Stimulated activated CD8-positive, alpha-beta memory T cell treated with anti-CD3 and anti-CD28 coated beads, Interleukin-7, amount 100 ng/mL, for 4 hours (primary cell): ENCODE data around the gene VSTM4.

ENCODE experiments used
- DNase-seq, 2 donors: peaks; one replicate each; pipeline ENCODE4 v3.0.0-alpha.2; 2020; ENCODE audit warnings: low read depth in 2 of 2

The VSTM4 gene

GRCh38 chr10:49141541-49142332 is 26.4 kb upstream of the VSTM4 start:
- no peak for DNase-seq

- DNase-seq, result no peak
Observed at GRCh38 chr10:49140304-49141177, 25.2 kb upstream of the VSTM4 start.

- no peak for DNase-seq
Observed at GRCh38 chr10:49139846-49140195, 24.5 kb upstream of the VSTM4 start.

DNA sequence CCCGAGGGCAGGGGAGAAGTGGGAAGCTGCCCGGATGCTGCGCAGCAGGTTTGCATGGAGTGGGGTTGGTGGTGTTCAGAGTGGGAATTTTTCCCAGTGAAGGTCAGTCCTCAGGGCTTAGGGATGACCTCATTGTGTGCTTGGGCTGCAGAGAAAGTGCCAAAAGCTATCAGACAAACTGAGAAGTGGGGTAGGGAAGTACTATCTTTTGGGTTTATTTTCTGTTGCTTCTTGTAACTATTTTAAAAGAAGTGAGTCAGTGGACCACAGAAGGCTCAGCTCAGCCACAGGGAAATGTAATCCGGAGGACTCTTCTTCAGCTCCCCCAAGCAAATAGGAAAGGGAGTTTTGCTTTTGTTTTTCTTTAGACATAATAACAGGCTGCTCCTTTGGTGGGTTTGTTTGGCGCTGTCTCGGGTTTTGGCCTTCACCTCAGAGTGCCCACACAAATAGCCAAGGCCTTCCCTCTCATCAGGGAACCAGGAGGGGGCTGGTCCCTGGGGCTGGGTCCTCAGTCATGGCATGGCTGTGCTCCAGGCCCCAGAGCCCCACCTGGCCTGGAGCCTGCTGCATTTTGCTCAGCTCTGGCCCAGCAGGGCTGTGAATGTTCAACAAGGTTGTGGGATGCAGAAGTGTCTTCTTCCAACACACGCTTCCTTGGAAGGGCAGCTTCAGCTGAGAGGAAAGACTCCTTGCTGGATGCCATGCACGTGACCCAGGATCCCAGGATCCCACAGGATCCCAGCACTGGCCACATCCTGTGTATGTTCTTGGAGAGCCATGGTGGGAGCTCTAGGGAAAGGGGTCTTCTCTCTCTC is 23.9 kb upstream of the VSTM4 start:
- DNase-seq, result no peak

- no peak for DNase-seq
Observed at GRCh38 chr10:49138361-49138891, 23.1 kb upstream of the VSTM4 start.

GRCh38 chr10:49136525-49136924 is 21.2 kb upstream of the VSTM4 start:
- DNase-seq, result no peak

DNA sequence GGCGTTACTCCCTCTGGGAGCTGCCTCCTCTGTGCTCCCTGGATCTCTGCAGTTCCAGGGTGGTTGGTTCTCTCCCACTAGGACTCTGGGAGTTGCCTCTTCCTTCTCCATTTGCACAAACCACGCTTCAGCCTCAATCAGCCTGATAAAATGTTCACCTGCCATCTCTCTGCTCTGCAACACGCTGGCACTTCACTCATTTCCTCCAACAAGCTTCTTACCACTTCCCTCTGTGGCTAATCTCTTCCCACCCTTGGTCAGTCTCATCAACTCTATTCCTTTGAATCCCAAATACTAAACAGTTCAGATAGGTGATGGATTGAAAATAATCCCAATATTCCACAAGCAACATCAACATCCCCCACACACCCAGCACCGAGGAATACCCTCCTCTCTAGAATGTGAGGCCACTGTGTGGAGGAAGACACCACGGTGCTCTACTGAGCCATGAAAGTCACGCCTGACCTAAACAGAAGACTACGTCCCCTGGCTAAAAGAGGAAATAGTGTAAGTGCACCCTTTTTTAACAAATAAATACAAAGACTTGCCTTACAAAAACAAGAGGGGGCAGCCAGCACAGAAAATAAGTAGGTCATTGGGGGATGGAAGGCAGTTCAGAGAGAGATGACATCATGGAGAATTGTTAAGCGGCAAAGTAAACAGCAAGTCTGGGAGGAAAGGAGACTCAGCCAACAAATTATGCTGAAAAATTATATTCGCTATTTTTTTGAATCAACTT is 20.4 kb upstream of the VSTM4 start:
- no peak for DNase-seq

GRCh38 chr10:49134327-49134726 is 19.0 kb upstream of the VSTM4 start:
- DNase-seq, result no peak

- DNase-seq, result no peak
Observed at GRCh38 chr10:49133706-49134248, 18.5 kb upstream of the VSTM4 start, which contains the start of gene FAM170B. Gene FAM170B (minus strand): TSS chr10:49134021. CDS start chr10:49133918, 103 bp downstream.

DNA sequence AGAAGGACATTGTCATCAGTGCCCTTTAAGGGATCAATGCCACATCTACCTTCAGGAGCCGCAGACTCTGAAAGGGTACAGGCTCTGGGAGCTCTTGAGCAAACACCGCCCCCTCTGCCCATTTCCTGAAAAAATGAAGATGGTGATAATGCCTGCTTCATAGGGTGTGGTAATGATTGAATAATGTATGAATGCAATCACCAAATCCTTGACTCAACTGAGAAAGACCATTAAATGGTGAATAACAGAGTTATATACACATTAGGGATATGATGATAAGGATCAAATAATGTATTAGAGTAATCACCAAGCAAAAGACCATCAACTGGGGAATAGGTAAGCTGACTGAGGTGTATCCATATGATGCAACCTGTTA is 17.0 kb upstream of the VSTM4 start:
- DNase-seq, result no peak

DNA sequence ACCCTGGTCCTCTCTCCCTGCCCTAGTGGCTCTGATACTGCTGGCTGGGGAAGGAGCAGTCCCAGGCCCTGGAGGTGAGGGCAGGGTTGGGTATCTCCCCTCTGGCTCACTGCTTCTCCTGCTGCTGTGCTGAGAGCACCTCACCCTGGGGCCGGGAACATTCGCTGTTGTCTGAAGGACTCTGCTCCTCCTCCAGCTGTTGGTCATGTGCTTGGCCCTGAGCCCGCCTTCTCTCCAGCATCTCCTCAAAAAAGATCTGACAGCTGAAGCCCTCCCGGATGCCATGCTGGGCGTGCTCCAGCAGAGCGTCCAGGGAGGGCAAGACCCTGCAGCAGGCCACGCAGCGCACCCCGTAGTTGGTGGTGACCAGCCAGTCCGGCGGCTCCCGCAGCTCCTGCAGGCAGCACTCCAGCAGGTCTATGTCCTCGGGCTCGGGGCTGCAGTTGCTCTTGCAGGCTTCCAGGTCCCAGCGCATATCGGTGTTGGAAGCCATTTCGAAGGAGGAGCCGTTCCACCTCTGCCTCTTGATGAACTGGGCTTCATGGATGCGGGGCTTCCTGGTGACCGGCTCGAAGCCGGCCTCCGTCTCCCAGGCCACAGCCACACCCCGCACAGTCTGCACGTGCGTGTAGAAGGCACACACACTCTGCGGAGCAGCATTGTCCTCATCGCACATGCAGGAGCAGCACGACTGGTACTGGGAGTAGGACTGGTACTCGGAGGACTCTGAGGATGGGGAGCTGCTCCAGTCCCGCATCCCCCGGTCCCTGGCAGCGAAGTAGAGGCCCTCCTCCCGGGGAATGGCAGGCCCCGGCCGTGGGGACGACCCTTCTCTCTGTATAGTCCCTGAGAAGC is 16.4 kb upstream of the VSTM4 start:
- DNase-seq, result no peak

DNA sequence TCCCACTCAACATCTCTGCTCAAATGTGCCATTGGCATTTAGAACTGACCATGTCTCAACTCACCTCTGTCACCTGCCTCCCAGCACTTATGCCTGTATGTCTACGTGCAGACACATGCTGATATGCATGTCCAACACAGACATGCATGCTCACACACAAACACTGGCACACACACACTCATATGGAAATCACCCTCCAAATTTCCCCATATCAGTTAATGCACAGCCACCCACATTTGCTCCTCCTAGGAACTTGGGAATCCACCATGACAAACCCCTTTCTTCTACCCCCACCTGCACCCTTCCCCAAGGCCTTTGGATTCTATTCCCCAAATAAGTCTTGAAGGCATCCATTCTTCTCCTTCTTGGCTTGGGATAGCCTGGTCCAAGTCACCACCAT is 14.1 kb upstream of the VSTM4 start:
- no peak for DNase-seq

- no peak for DNase-seq
Observed at GRCh38 chr10:49128854-49129253, 13.5 kb upstream of the VSTM4 start.

DNA sequence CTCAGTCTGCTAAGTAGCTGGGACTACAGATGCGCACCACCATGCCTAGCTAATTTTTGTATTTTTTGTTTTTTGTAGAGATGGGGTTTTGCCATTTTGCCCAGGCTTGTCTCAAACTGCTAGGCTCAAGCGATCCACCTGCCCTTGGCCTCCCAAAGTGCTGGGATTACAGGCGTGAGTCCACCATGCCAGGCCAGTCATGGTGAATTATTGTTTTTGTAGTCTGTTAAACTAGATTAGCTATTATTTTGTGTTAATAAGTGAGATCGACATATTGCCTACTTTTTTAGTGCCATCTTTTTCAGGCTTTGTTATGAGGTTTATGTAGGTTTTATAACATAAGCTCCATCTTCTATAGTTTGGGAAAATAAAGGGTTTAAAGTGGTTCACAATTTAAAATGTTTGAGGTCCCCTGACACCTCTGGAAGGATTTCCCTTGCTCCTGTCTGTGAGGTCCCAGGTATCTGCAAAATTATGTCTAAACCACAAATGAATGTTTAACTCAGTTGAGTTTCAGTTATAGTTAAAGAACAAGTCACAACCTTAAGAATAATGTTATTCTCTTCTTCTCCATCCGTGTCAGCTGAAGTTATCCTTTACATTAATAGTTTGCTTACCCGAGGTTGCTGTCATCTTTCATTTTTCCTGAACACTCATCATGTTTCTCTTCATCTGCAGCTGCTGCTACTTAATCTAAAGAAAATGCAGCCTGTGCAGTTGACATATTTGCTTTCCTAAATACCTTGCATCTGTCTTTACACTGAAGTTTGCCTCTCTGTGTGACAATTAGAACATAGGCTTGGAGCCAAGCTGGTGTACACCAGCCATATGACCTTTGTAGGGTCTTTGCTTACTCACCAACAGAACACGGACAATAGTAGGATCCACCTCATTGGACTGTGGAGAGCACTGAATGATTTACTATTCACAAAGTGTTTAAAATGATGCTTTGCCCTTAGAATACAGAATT is 8.9 kb upstream of the VSTM4 start:
- DNase-seq, result no peak

GRCh38 chr10:49120911-49121310 is 5.6 kb upstream of the VSTM4 start:
- DNase-seq, result no peak

DNA sequence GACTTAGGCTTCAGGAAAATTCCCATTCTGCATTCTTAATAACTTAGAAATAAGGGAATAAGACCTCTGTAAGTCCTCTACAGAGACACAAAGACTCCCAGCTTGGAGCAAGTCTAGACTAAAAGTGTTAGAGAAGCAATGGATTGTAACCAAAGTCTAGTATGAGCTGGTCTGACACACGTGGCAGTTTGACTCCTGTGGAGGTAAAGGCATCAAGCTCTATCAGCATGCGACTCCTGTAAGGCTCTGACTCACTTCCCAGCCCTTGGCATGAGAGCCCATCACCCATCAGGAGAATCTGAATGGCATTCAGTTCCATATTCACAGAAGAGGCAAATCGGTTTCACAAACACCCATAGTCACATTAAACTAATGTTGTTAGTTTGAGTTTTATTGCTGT is 4.4 kb upstream of the VSTM4 start:
- no peak for DNase-seq

GRCh38 chr10:49118430-49119074 is 3.2 kb upstream of the VSTM4 start:
- DNase-seq, result no peak

DNA sequence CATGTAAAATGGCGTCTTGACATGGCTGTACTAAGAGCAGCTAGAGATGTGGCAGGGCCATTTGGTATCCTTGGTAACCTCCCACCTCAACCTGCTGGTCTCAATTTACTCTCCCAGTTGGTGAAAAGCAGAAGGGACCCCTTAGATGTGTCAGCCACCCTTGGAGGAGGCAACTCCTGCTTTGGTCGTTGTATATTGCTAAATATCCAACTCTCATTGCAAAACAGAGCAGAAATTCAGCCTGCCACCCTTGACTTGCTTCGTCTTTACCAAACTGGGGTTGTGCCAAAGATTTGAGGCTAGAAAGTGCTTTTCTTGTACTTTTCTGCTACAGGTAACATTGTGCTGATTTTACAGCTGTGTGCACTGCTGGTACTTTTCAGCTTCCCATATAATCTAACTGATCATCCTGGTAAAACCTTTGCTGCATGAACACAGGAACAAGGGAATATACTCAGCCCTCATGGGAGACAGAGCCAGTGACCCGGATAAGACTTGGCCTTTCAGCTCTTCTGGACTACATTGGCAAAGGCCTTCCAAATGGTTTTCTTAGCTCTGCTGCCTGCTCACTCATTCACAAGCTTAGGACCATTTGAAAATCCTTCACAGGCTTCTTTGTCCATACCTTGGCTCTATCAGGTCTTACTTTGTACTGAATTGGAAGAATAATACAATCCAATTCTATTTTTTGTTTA is 2.2 kb upstream of the VSTM4 start:
- DNase-seq, result no peak
